WTC11 (cell line): Measurements from ENCODE around the gene RNF152. TPM values are rescaled to one million over a fixed set of nuclear protein-coding genes. Genes with fewer than 3 reads are reported as not detected.

Experiments
- ATAC-seq: fragments of 200-7000 bp; cut with Tn5 transposase; 2 replicates; pipeline ENCODE4 v1.10.0; 2021; ENCODE audit warnings: mild to moderate bottlenecking, moderate library complexity
- CTCF ChIA-PET: fragments of 300-600 bp; sonication (Branson Sonifier 250); formaldehyde crosslinking; loops from one replicate; lab custom pipeline; 2021; ENCODE audit warnings: antibody characterized with exemption; lab: Charles Lee
- POLR2A ChIA-PET: fragments of 350-600 bp; sonication (Branson Sonifier 250); formaldehyde crosslinking; loops from one replicate; lab custom pipeline; 2021; ENCODE audit warnings: antibody characterized with exemption; lab: Charles Lee
- DNase-seq: peaks from one replicate; pipeline ENCODE4 v3.0.0; 2021; ENCODE audit warnings: low spot score
- H3K27ac Mint-ChIP-seq: 2 replicates; pipeline ENCODE4 v1.8.0; 2021; ENCODE audit warnings: mixed read lengths
- H3K27me3 Mint-ChIP-seq: 2 replicates; pipeline ENCODE4 v1.8.0; 2021; ENCODE audit warnings: low read depth, mild to moderate bottlenecking, moderate library complexity, mixed read lengths
- H3K36me3 Mint-ChIP-seq: 2 replicates; pipeline ENCODE4 v1.8.0; 2021; ENCODE audit warnings: mixed read lengths
- H3K4me1 Mint-ChIP-seq: 2 replicates; pipeline ENCODE4 v1.8.0; 2022; ENCODE audit warnings: mixed read lengths
- H3K4me3 Mint-ChIP-seq: 2 replicates; pipeline ENCODE4 v1.8.0; 2021; ENCODE audit warnings: mild to moderate bottlenecking, moderate library complexity, mixed read lengths
- H3K9me3 Mint-ChIP-seq: 2 replicates; pipeline ENCODE4 v1.8.0; 2021; ENCODE audit warnings: mixed read lengths
- FOXK1 ChIP-seq: sonication (generic); formaldehyde crosslinking; IDR thresholded peaks from 2 replicates; pipeline ENCODE4 v1.8.0; 2022; ENCODE audit warnings: mild to moderate bottlenecking, moderate library complexity, missing genetic modification reagents
- JAZF1 ChIP-seq: fragments of 250-450 bp; sonication (Bioruptor Pico); IDR thresholded peaks from 2 replicates; pipeline ENCODE4 v1.9.0; 2021; ENCODE audit warnings: moderate library complexity, mild to moderate bottlenecking, inconsistent platforms
- MXD4 ChIP-seq: fragments of 250-450 bp; sonication (Bioruptor Pico); IDR thresholded peaks from 2 replicates; pipeline ENCODE4 v1.8.0; 2021; ENCODE audit warnings: mild to moderate bottlenecking, moderate library complexity, borderline replicate concordance
- NFATC4 ChIP-seq: fragments of 250-450 bp; sonication (Bioruptor Pico); IDR thresholded peaks from 2 replicates; pipeline ENCODE4 v1.9.0; 2021; ENCODE audit warnings: mild to moderate bottlenecking
- NR1H2 ChIP-seq: sonication (generic); formaldehyde crosslinking; IDR thresholded peaks from 2 replicates; pipeline ENCODE4 v1.9.0; 2021; ENCODE audit warnings: mild to moderate bottlenecking, moderate library complexity, missing genetic modification reagents
- OVOL2 ChIP-seq: fragments of 250-450 bp; sonication (Bioruptor Pico); IDR thresholded peaks from 2 replicates; pipeline ENCODE4 v1.9.0; 2021; ENCODE audit warnings: mild to moderate bottlenecking, borderline replicate concordance
- RORB ChIP-seq: fragments of 250-450 bp; sonication (Bioruptor Pico); IDR thresholded peaks from 2 replicates; pipeline ENCODE4 v1.9.0; 2021; ENCODE audit warnings: mild to moderate bottlenecking
- TP53 ChIP-seq: sonication (generic); formaldehyde crosslinking; IDR thresholded peaks from 2 replicates; pipeline ENCODE4 v1.8.1; 2023; ENCODE audit warnings: mild to moderate bottlenecking, missing genetic modification reagents
- ZNF317 ChIP-seq: sonication (generic); formaldehyde crosslinking; IDR thresholded peaks from 2 replicates; pipeline ENCODE4 v1.8.1; 2023; ENCODE audit warnings: low read depth, mild to moderate bottlenecking, moderate library complexity, missing genetic modification reagents, borderline replicate concordance
- total RNA-seq: library from RNA; stranded (reverse); gene quantifications from 3 replicates; pipeline ENCODE4 v1.2.3, GENCODE V29; 2021
- TF ChIP-seq, protein P1 (sequence below): sonication (generic); formaldehyde crosslinking; IDR thresholded peaks from 2 replicates; pipeline ENCODE4 v1.8.1; 2023; ENCODE audit warnings: mild to moderate bottlenecking, missing genetic modification reagents, borderline replicate concordance
- TF ChIP-seq, protein P2 (sequence below): sonication (generic); formaldehyde crosslinking; IDR thresholded peaks from 2 replicates; pipeline ENCODE4 v1.8.0; 2022; ENCODE audit warnings: mild to moderate bottlenecking, missing genetic modification reagents
- TF ChIP-seq, protein P3 (sequence below): sonication (generic); formaldehyde crosslinking; IDR thresholded peaks from 2 replicates; pipeline ENCODE4 v1.8.0; 2022; ENCODE audit warnings: mild to moderate bottlenecking, missing genetic modification reagents
- TF ChIP-seq, protein P4 (sequence below): sonication (generic); formaldehyde crosslinking; IDR thresholded peaks from 2 replicates; pipeline ENCODE4 v1.8.0; 2022; ENCODE audit warnings: missing genetic modification reagents
- TF ChIP-seq, protein P5 (sequence below): sonication (generic); formaldehyde crosslinking; IDR thresholded peaks from 2 replicates; pipeline ENCODE4 v1.8.1; 2023; ENCODE audit warnings: mild to moderate bottlenecking, missing genetic modification reagents
- TF ChIP-seq, protein P6 (sequence below): sonication (generic); formaldehyde crosslinking; IDR thresholded peaks from 2 replicates; pipeline ENCODE4 v1.8.1; 2023; ENCODE audit warnings: mild to moderate bottlenecking, moderate library complexity, missing genetic modification reagents
- TF ChIP-seq, protein P7 (sequence below): sonication (generic); formaldehyde crosslinking; IDR thresholded peaks from 2 replicates; pipeline ENCODE4 v1.8.0; 2022; ENCODE audit warnings: mild to moderate bottlenecking, missing genetic modification reagents

The RNF152 gene
- total RNA-seq, 1 experiment from 2014 or later, result 3.7 TPM

DNA sequence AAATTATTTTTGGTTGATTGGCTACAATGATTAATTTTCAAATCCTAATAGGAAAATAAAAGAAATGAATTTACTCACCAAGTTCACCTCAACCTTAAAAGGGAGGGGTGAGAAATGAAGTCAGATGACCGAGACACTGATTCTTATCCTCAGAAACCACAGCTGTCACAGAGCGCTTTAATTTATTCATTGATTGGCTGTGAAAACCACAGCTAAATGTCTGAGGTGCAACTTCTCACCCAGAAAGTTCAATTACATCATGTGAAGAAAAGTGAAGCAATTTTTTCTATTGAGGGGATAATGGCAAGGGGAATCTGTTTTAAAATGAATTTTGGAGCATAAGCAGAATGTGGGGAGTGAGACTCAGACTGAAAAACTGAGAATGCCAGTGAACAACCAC is 128.4 kb downstream of the RNF152 start:
- DNase-seq (no peak), ATAC-seq (no peak)
- no peak for TF ChIP-seq NR1H2
- TF ChIP-seq JAZF1, result no peak
- TF ChIP-seq, protein P1, sequence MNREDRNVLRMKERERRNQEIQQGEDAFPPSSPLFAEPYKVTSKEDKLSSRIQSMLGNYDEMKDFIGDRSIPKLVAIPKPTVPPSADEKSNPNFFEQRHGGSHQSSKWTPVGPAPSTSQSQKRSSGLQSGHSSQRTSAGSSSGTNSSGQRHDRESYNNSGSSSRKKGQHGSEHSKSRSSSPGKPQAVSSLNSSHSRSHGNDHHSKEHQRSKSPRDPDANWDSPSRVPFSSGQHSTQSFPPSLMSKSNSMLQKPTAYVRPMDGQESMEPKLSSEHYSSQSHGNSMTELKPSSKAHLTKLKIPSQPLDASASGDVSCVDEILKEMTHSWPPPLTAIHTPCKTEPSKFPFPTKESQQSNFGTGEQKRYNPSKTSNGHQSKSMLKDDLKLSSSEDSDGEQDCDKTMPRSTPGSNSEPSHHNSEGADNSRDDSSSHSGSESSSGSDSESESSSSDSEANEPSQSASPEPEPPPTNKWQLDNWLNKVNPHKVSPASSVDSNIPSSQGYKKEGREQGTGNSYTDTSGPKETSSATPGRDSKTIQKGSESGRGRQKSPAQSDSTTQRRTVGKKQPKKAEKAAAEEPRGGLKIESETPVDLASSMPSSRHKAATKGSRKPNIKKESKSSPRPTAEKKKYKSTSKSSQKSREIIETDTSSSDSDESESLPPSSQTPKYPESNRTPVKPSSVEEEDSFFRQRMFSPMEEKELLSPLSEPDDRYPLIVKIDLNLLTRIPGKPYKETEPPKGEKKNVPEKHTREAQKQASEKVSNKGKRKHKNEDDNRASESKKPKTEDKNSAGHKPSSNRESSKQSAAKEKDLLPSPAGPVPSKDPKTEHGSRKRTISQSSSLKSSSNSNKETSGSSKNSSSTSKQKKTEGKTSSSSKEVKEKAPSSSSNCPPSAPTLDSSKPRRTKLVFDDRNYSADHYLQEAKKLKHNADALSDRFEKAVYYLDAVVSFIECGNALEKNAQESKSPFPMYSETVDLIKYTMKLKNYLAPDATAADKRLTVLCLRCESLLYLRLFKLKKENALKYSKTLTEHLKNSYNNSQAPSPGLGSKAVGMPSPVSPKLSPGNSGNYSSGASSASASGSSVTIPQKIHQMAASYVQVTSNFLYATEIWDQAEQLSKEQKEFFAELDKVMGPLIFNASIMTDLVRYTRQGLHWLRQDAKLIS (CRISPR knock-in tag), result no peak
- Mint-ChIP-seq H3K4me1 (peaks cover 11% of the 10 kb centered on the region), H3K9me3 (no peaks in the 10 kb centered on the region), H3K27me3 (no peaks in the 10 kb centered on the region), H3K4me3 (no peak overlapping the region), H3K27ac (no peak overlapping the region), H3K36me3 (no peaks in the 10 kb centered on the region)
- ChIA-PET CTCF (no interaction called here), POLR2A (no interaction called here)

DNA sequence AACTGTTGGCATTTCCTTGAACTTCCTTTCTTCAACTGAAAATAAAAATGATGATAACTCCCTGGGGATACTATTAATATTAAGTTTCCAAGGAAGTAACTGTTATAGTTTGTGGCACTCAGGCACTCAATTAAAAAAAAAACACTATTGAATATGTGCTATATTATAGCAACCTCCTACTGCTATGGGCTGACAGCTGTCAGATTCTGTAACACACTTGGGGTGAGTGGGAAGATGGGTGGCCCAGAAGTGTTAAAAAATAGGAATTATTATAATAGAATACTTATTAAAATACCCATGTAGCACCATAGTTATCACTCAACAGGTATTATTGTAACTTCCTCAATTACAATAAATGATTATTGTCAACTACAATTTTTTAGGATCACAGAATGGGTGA is 130.9 kb downstream of the RNF152 start:
- Mint-ChIP-seq H3K27me3 (no peaks in the 10 kb centered on the region), H3K27ac (no peak overlapping the region), H3K4me1 (peaks cover 11% of the 10 kb centered on the region), H3K9me3 (no peaks in the 10 kb centered on the region), H3K4me3 (no peak overlapping the region), H3K36me3 (no peaks in the 10 kb centered on the region)
- DNase-seq, result no peak
- POLR2A ChIA-PET, result no interaction called here
- TF ChIP-seq, protein P2, sequence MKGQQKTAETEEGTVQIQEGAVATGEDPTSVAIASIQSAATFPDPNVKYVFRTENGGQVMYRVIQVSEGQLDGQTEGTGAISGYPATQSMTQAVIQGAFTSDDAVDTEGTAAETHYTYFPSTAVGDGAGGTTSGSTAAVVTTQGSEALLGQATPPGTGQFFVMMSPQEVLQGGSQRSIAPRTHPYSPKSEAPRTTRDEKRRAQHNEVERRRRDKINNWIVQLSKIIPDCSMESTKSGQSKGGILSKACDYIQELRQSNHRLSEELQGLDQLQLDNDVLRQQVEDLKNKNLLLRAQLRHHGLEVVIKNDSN, result no peak
- no peak for TF ChIP-seq RORB (CRISPR knock-in tag)
- TF ChIP-seq, protein P3, sequence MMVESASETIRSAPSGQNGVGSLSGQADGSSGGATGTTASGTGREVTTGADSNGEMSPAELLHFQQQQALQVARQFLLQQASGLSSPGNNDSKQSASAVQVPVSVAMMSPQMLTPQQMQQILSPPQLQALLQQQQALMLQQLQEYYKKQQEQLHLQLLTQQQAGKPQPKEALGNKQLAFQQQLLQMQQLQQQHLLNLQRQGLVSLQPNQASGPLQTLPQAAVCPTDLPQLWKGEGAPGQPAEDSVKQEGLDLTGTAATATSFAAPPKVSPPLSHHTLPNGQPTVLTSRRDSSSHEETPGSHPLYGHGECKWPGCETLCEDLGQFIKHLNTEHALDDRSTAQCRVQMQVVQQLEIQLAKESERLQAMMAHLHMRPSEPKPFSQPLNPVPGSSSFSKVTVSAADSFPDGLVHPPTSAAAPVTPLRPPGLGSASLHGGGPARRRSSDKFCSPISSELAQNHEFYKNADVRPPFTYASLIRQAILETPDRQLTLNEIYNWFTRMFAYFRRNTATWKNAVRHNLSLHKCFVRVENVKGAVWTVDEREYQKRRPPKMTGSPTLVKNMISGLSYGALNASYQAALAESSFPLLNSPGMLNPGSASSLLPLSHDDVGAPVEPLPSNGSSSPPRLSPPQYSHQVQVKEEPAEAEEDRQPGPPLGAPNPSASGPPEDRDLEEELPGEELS (CRISPR knock-in tag), result no peak
- TF ChIP-seq, protein P4, sequence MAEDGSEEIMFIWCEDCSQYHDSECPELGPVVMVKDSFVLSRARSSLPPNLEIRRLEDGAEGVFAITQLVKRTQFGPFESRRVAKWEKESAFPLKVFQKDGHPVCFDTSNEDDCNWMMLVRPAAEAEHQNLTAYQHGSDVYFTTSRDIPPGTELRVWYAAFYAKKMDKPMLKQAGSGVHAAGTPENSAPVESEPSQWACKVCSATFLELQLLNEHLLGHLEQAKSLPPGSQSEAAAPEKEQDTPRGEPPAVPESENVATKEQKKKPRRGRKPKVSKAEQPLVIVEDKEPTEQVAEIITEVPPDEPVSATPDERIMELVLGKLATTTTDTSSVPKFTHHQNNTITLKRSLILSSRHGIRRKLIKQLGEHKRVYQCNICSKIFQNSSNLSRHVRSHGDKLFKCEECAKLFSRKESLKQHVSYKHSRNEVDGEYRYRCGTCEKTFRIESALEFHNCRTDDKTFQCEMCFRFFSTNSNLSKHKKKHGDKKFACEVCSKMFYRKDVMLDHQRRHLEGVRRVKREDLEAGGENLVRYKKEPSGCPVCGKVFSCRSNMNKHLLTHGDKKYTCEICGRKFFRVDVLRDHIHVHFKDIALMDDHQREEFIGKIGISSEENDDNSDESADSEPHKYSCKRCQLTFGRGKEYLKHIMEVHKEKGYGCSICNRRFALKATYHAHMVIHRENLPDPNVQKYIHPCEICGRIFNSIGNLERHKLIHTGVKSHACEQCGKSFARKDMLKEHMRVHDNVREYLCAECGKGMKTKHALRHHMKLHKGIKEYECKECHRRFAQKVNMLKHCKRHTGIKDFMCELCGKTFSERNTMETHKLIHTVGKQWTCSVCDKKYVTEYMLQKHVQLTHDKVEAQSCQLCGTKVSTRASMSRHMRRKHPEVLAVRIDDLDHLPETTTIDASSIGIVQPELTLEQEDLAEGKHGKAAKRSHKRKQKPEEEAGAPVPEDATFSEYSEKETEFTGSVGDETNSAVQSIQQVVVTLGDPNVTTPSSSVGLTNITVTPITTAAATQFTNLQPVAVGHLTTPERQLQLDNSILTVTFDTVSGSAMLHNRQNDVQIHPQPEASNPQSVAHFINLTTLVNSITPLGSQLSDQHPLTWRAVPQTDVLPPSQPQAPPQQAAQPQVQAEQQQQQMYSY, result no peak
- TF ChIP-seq, protein P5, sequence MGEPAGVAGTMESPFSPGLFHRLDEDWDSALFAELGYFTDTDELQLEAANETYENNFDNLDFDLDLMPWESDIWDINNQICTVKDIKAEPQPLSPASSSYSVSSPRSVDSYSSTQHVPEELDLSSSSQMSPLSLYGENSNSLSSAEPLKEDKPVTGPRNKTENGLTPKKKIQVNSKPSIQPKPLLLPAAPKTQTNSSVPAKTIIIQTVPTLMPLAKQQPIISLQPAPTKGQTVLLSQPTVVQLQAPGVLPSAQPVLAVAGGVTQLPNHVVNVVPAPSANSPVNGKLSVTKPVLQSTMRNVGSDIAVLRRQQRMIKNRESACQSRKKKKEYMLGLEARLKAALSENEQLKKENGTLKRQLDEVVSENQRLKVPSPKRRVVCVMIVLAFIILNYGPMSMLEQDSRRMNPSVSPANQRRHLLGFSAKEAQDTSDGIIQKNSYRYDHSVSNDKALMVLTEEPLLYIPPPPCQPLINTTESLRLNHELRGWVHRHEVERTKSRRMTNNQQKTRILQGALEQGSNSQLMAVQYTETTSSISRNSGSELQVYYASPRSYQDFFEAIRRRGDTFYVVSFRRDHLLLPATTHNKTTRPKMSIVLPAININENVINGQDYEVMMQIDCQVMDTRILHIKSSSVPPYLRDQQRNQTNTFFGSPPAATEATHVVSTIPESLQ (CRISPR knock-in tag), result no peak
- TF ChIP-seq, protein P6, sequence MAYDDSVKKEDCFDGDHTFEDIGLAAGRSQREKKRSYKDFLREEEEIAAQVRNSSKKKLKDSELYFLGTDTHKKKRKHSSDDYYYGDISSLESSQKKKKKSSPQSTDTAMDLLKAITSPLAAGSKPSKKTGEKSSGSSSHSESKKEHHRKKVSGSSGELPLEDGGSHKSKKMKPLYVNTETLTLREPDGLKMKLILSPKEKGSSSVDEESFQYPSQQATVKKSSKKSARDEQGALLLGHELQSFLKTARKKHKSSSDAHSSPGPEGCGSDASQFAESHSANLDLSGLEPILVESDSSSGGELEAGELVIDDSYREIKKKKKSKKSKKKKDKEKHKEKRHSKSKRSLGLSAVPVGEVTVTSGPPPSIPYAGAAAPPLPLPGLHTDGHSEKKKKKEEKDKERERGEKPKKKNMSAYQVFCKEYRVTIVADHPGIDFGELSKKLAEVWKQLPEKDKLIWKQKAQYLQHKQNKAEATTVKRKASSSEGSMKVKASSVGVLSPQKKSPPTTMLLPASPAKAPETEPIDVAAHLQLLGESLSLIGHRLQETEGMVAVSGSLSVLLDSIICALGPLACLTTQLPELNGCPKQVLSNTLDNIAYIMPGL (CRISPR knock-in tag), result no peak
- TF ChIP-seq TP53 (CRISPR knock-in tag), result no peak
- no peak for TF ChIP-seq MXD4 (CRISPR knock-in tag)
- no peak for TF ChIP-seq NFATC4 (CRISPR knock-in tag)
- TF ChIP-seq, protein P7, sequence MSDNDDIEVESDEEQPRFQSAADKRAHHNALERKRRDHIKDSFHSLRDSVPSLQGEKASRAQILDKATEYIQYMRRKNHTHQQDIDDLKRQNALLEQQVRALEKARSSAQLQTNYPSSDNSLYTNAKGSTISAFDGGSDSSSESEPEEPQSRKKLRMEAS (CRISPR knock-in tag), result no peak
- TF ChIP-seq FOXK1 (CRISPR knock-in tag), result no peak
- no peak for TF ChIP-seq OVOL2 (CRISPR knock-in tag)
- TF ChIP-seq ZNF317 (CRISPR knock-in tag), result no peak
- CTCF ChIA-PET, result no interaction called here
- no peak for ATAC-seq
